ENCODE results near the gene ACVR1.

The ACVR1 gene

GRCh38 chr2:157831573-157832315 is 44.4 kb downstream of the ACVR1 start:
- TF ChIP-seq ZNF70 (CRISPR knock-in tag; IDR thresholded peaks at IDR 0.05): no peak
- no peak for TF ChIP-seq ZFP3 (CRISPR knock-in tag; IDR thresholded peaks at IDR 0.05)
- no peak for TF ChIP-seq TSHZ2 (CRISPR knock-in tag; IDR thresholded peaks at IDR 0.05)
- no peak for TF ChIP-seq ZNF565 (CRISPR knock-in tag; conservative IDR thresholded peaks at IDR 0.05; ENCODE audit: low read depth)
- TF ChIP-seq CSDC2 (CRISPR knock-in tag; IDR thresholded peaks at IDR 0.05): no peak
- TF ChIP-seq TCF4 (CRISPR knock-in tag; IDR thresholded peaks at IDR 0.05; ENCODE audit: borderline replicate concordance): no peak
- TF ChIP-seq CSRNP3 (CRISPR knock-in tag; IDR thresholded peaks at IDR 0.05): no peak
- no peak for TF ChIP-seq ZFP30 (CRISPR knock-in tag; IDR thresholded peaks at IDR 0.05)
- TF ChIP-seq TOX (CRISPR knock-in tag; IDR thresholded peaks at IDR 0.05; ENCODE audit: borderline replicate concordance): no peak
- no peak for TF ChIP-seq POU6F1 (CRISPR knock-in tag; IDR thresholded peaks at IDR 0.05; ENCODE audit: borderline replicate concordance, low read depth)
- no peak for TF ChIP-seq GLIS3 (CRISPR knock-in tag; IDR thresholded peaks at IDR 0.05)
- TF ChIP-seq ESRRG (CRISPR knock-in tag; IDR thresholded peaks at IDR 0.05): no peak
- no peak for TF ChIP-seq SNAI2 (CRISPR knock-in tag; IDR thresholded peaks at IDR 0.05)
- TF ChIP-seq PPARA (CRISPR knock-in tag; IDR thresholded peaks at IDR 0.05; ENCODE audit: borderline replicate concordance): no peak
- TF ChIP-seq ISL1 (CRISPR knock-in tag; IDR thresholded peaks at IDR 0.05): no peak
- TF ChIP-seq RARB (CRISPR knock-in tag; IDR thresholded peaks at IDR 0.05): no peak
- TF ChIP-seq ARNTL (CRISPR knock-in tag; IDR thresholded peaks at IDR 0.05; ENCODE audit: borderline replicate concordance, low read depth): no peak
- TF ChIP-seq BACH2 (CRISPR knock-in tag; IDR thresholded peaks at IDR 0.05; ENCODE audit: borderline replicate concordance): no peak
- TF ChIP-seq ZNF8 (CRISPR knock-in tag; IDR thresholded peaks at IDR 0.05): no peak
- no peak for TF ChIP-seq CREB5 (CRISPR knock-in tag; IDR thresholded peaks at IDR 0.05; ENCODE audit: low read depth)
- ATAC-seq: peak; percentile 58

GRCh38 chr2:157830696-157831570 is 45.2 kb downstream of the ACVR1 start:
- TF ChIP-seq ZC3H10 (CRISPR knock-in tag; IDR thresholded peaks at IDR 0.05) (peak; percentile 77; the same call in 1 of the 2 replicates), TOX (CRISPR knock-in tag; IDR thresholded peaks at IDR 0.05; ENCODE audit: borderline replicate concordance) (0 out of 2 replicates have a peak, but pooled peaks have one; percentile 67), ISL1 (CRISPR knock-in tag; IDR thresholded peaks at IDR 0.05) (peak; percentile 82), CREB5 (CRISPR knock-in tag; IDR thresholded peaks at IDR 0.05; ENCODE audit: low read depth) (no peak), TCF4 (CRISPR knock-in tag; IDR thresholded peaks at IDR 0.05; ENCODE audit: borderline replicate concordance) (no peak), POU6F1 (CRISPR knock-in tag; IDR thresholded peaks at IDR 0.05; ENCODE audit: borderline replicate concordance, low read depth) (no peak), ZFP3 (CRISPR knock-in tag; IDR thresholded peaks at IDR 0.05) (0 out of 2 replicates have a peak, but pooled peaks have one; percentile 15), PATZ1 (CRISPR knock-in tag; IDR thresholded peaks at IDR 0.05; ENCODE audit: borderline replicate concordance) (peak; percentile 61; the same call in 1 of the 2 replicates)
- ATAC-seq: peak; percentile 90

All from SK-N-SH treated with all-trans-retinoic acid at 6 μM for 48 hours (cell line).